Measurements from ENCODE around the gene ADPRH. TPM values are rescaled to one million over a fixed set of nuclear protein-coding genes. Genes with fewer than 3 reads are reported as not detected.

Gene ADPRH
- total and polyA plus RNA-seq, 2 of the 4 experiments (the other 2 are of a cell fraction): under 0.01 to 0.12 TPM

GRCh38 chr3:119589102-119589773 is 9.9 kb downstream of the ADPRH start:
- Histone ChIP-seq H3K79me1 (ENCODE audit: low read depth in 1 of 2, low read length in 2 of 2) (no peaks in the 10 kb centered on the region), H3K27ac (ENCODE audit: insufficient read depth, low read length) (no peak overlapping the region), H3K56ac (ENCODE audit: extremely low read depth, insufficient read depth, low read length) (no peak overlapping the region), H3K9ac (ENCODE audit: low read depth, low read length) (no peak overlapping the region), H4K20me1 (ENCODE audit: insufficient read depth, low read length) (no peaks in the 10 kb centered on the region), H4K91ac (ENCODE audit: insufficient read depth, low read depth, low read length) (no peak overlapping the region), H3K23ac (ENCODE audit: low read depth, low read length) (no peak overlapping the region), H2AK5ac (ENCODE audit: low read depth, low read length) (no peak overlapping the region), H3K4me1 (ENCODE audit: control insufficient read depth, insufficient read depth, low read length) (no peaks in the 10 kb centered on the region), H3K4ac (ENCODE audit: low read depth, low read length) (no peak overlapping the region), H3K9me3 (ENCODE audit: control insufficient read depth, insufficient read depth, low read length) (no peaks in the 10 kb centered on the region), H2BK5ac (ENCODE audit: low read depth, low read length, poor library complexity, severe bottlenecking) (no peak overlapping the region), H2AFZ (replicated peaks; ENCODE audit: low read length, poor library complexity) (no peak overlapping the region), H2BK120ac (ENCODE audit: low read depth, low read length) (no peak overlapping the region), H3K14ac (replicated peaks; ENCODE audit: low read depth, low read length) (no peak overlapping the region), H3K27me3 (ENCODE audit: control insufficient read depth, insufficient read depth, low read length) (peaks cover 28% of the 10 kb centered on the region), H3K9me1 (ENCODE audit: insufficient read depth, low read length) (no peaks in the 10 kb centered on the region), H3K36me3 (ENCODE audit: control insufficient read depth, insufficient read depth, low read length) (no peaks in the 10 kb centered on the region), H4K5ac (ENCODE audit: low read depth, low read length) (no peak overlapping the region), H3K18ac (ENCODE audit: low read depth, low read length) (no peak overlapping the region), H2BK20ac (ENCODE audit: low read depth, low read length) (no peak overlapping the region), H4K8ac (ENCODE audit: low read depth in 2 of 2, low read length in 2 of 2) (no peak overlapping the region), H3K4me3 (ENCODE audit: insufficient read depth, low read depth, low read length) (no peak overlapping the region), H2BK15ac (ENCODE audit: low read depth, low read length) (no peak overlapping the region), H2AK9ac (replicated peaks; ENCODE audit: low read depth, low read length, poor library complexity) (no peak overlapping the region), H3K4me2 (ENCODE audit: low read depth, low read length) (no peak overlapping the region)
- POLR2A ChIA-PET (ENCODE audit: unreplicated experiment): no interaction called here
- intact Hi-C loops (cut with micrococcal nuclease) (no loop called here), in situ Hi-C loops (cut with MboI; ENCODE audit: low sequenced_read_pairs) (loop anchor here (25.0 kb wide), 1 partner anchor 702 kb away; no protein-coding TSS in a partner anchor), dilution Hi-C loops (cut with HindIII; ENCODE audit: low sequenced_read_pairs, unreplicated experiment) (no loop called here)
- no peak for ATAC-seq (ENCODE audit: low read depth)
- no CpG with 5 or more reads among the region's 6 CpGs for WGBS, 2 experiments (ENCODE audit: extremely low coverage in 2 of 2, insufficient read length in 1 of 2)
- no peak for DNase-seq
- CTCF ChIA-PET: no interaction called here
- TF ChIP-seq MAZ (IDR thresholded peaks at IDR 0.05; ENCODE audit: borderline replicate concordance, low read depth, low read length) (no peak), RAD21 (IDR thresholded peaks at IDR 0.05; ENCODE audit: low read length) (no peak), FOS (IDR thresholded peaks at IDR 0.05; ENCODE audit: low read depth, low read length) (no peak), RFX5 (IDR thresholded peaks at IDR 0.05; ENCODE audit: low read depth, low read length) (no peak)
- TF ChIP-seq, protein P1, sequence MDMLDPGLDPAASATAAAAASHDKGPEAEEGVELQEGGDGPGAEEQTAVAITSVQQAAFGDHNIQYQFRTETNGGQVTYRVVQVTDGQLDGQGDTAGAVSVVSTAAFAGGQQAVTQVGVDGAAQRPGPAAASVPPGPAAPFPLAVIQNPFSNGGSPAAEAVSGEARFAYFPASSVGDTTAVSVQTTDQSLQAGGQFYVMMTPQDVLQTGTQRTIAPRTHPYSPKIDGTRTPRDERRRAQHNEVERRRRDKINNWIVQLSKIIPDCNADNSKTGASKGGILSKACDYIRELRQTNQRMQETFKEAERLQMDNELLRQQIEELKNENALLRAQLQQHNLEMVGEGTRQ (IDR thresholded peaks at IDR 0.05; ENCODE audit: low read depth, low read length): no peak
- BruUV-seq (replicated peaks): no TSS peak
